Aorta (tissue), 5 donors: ENCODE data around the gene PRKCE. TPM values are rescaled to one million over a fixed set of nuclear protein-coding genes. Genes with fewer than 3 reads are reported as not detected.
A peak's percentile ranks its signal among the peaks of the same experiment; 100 is the strongest.

Experiments used
- ATAC-seq: fragments of 200-7000 bp; cut with Tn5 transposase; one replicate; pipeline ENCODE4 v1.9.1; 2022; ENCODE audit warnings: moderate library complexity; ENCODE audit not compliant: low FRiP score
- DNase-seq, 2 donors: peaks; one replicate each; pipeline ENCODE4 v3.0.0-alpha.2; 2020
- H3K27ac ChIP-seq, 2 donors: one replicate each; pipeline ENCODE4 v1.5.1; 2013; ENCODE audit warnings: low read length in 2 of 2, mild to moderate bottlenecking in 2 of 2, moderate library complexity in 2 of 2, control low read depth in 1 of 2, inconsistent platforms in 1 of 2, low read depth in 1 of 2
- H3K27me3 ChIP-seq, 2 donors: one replicate each; pipeline ENCODE4 v1.6.1; 2013; ENCODE audit warnings: control low read depth in 1 of 2, low read length in 1 of 2, mild to moderate bottlenecking in 1 of 2, moderate library complexity in 1 of 2; ENCODE audit not compliant: insufficient read depth in 2 of 2, control insufficient read depth in 1 of 2
- H3K36me3 ChIP-seq, 2 donors: one replicate each; pipeline ENCODE4 v1.6.1; 2013; ENCODE audit warnings: control low read depth in 1 of 2, low read length in 1 of 2, mild to moderate bottlenecking in 1 of 2; ENCODE audit not compliant: insufficient read depth in 2 of 2, control insufficient read depth in 1 of 2
- H3K4me1 ChIP-seq, 2 donors: one replicate each; pipeline ENCODE4 v1.6.1; 2013; ENCODE audit warnings: low read length in 2 of 2, control low read depth in 1 of 2, mild to moderate bottlenecking in 1 of 2, moderate library complexity in 1 of 2; ENCODE audit not compliant: insufficient read depth in 2 of 2, control insufficient read depth in 1 of 2
- H3K4me3 ChIP-seq, 2 donors: one replicate each; pipeline ENCODE4 v1.5.1; 2013; ENCODE audit warnings: low read length in 2 of 2, control low read depth in 1 of 2, mild to moderate bottlenecking in 1 of 2
- H3K9me3 ChIP-seq: one replicate; pipeline ENCODE4 v1.6.1; 2013; ENCODE audit warnings: mild to moderate bottlenecking, low read length; ENCODE audit not compliant: control insufficient read depth
- WGBS, 2 donors: extraction: QIAGEN DNeasy Blood & Tissue Kit; methylation state at CpG; one replicate each; pipeline ENCODE4 v1.1.7; 2013; 5-methylcytosine and 5-hydroxymethylcytosine counted together
- intact Hi-C, 2 donors: fragments of 100-400 bp; cut with DNase I; formaldehyde crosslinking; loops; one replicate each; pipeline versions ENCODE4 v1.14.2 to v1.15.0; 2022
- polyA plus RNA-seq, 2 donors: library from polyadenylated mRNA; stranded (reverse); fragments of 200-250 nt; gene quantifications; one replicate each; pipeline ENCODE4 v1.2.3, GENCODE V29; 2013
- total RNA-seq, 2 donors: library from RNA; stranded (reverse); fragmentation: NEBNext Ultra II Directional; extraction: Animal tissue kit (Norgen Biotek cat#: 25700); gene quantifications; one replicate each; pipeline ENCODE4 v1.2.1, GENCODE V29; 2021
- donor health status: healthy with polysubstance abuse.
- donor health status: Bipolar disorder and iron deficiency.
- donor health status: DM: no; HTN: no; CAD: no.
- donor health status: DM: no; HTN: no; CAD: no.
- donor health status: DM: yes; HTN: yes; CAD: no.

Gene PRKCE
- total and polyA plus RNA-seq, 4 donors, result 1.5 to 23.8 (median 11.2) TPM

- Histone ChIP-seq H3K4me3 (no peak overlapping the region), H3K4me1 (peaks cover 1 to 4% of the 10 kb centered on the region in 2 donors), H3K9me3 (no peaks in the 10 kb centered on the region), H3K36me3 (no peaks in the 10 kb centered on the region), H3K27ac (no peak overlapping the region), H3K27me3 (no peaks in the 10 kb centered on the region)
- DNase-seq, result peak in 1 of 2 donors; percentile 40
- no peak for ATAC-seq
- WGBS, 2 donors, result 96 to 99% methylated on average over 3 of the region's 3 CpGs
- intact Hi-C loops, result loop anchor here in 1 of 2 donors (10.0 kb wide), 1 partner anchor 202 kb away; no protein-coding TSS in a partner anchor
Measured at GRCh38 chr2:46163098-46163430, 511.6 kb downstream of the PRKCE start.

GRCh38 chr2:46163804-46164528, 512.5 kb downstream of the PRKCE start:
- Histone ChIP-seq H3K36me3 (no peaks in the 10 kb centered on the region), H3K4me1 (peaks cover 1 to 4% of the 10 kb centered on the region in 2 donors), H3K4me3 (no peak overlapping the region), H3K27ac (peak overlapping the region; percentile 19 to 85), H3K9me3 (no peaks in the 10 kb centered on the region), H3K27me3 (no peaks in the 10 kb centered on the region)
- no peak for DNase-seq
- intact Hi-C loops, result loop anchor here in 1 of 2 donors (10.0 kb wide), 1 partner anchor 201 kb away; no protein-coding TSS in a partner anchor
- 77 to 78% methylated on average over 8 of the region's 8 CpGs for WGBS, 2 donors
- ATAC-seq, result peak; percentile 9

GRCh38 chr2:46164529-46165301, 513.2 kb downstream of the PRKCE start:
- peak; percentile 87 to 92 for DNase-seq
- 22 to 26% methylated on average over 10 of the region's 10 CpGs for WGBS, 2 donors
- Histone ChIP-seq H3K9me3 (no peaks in the 10 kb centered on the region), H3K4me3 (no peak overlapping the region), H3K4me1 (peaks cover 1 to 4% of the 10 kb centered on the region in 2 donors), H3K36me3 (no peaks in the 10 kb centered on the region), H3K27me3 (no peaks in the 10 kb centered on the region), H3K27ac (peak overlapping the region; percentile 19 to 85)
- ATAC-seq, result peak; percentile 91
- intact Hi-C loops, result loop anchor here in 1 of 2 donors (10.0 kb wide), 1 partner anchor 200 kb away; no protein-coding TSS in a partner anchor

GRCh38 chr2:46165916-46166315, 514.4 kb downstream of the PRKCE start:
- ATAC-seq (no peak), DNase-seq (peak in 1 of 2 donors; percentile 33)
- no peaks in the 10 kb centered on the region for H3K9me3 ChIP-seq
- 98 to 99% methylated on average over 9 of the region's 9 CpGs for WGBS, 2 donors
- intact Hi-C loops, result loop anchor here in 1 of 2 donors (10.0 kb wide), 1 partner anchor 199 kb away; no protein-coding TSS in a partner anchor
- H3K36me3 ChIP-seq, result no peaks in the 10 kb centered on the region
- no peak overlapping the region for H3K27ac ChIP-seq
- no peaks in the 10 kb centered on the region for H3K27me3 ChIP-seq
- peaks cover 1 to 9% of the 10 kb centered on the region in 2 donors for H3K4me1 ChIP-seq
- H3K4me3 ChIP-seq, result no peak overlapping the region

GRCh38 chr2:46167406-46167805, 515.9 kb downstream of the PRKCE start:
- H3K4me1 ChIP-seq, result peaks cover 1 to 9% of the 10 kb centered on the region in 2 donors
- H3K27ac ChIP-seq, result no peak overlapping the region
- intact Hi-C loops, result loop anchor here in 1 of 2 donors (10.0 kb wide), 1 partner anchor 197 kb away; no protein-coding TSS in a partner anchor
- H3K9me3 ChIP-seq, result no peaks in the 10 kb centered on the region
- H3K27me3 ChIP-seq, result no peaks in the 10 kb centered on the region
- H3K36me3 ChIP-seq, result no peaks in the 10 kb centered on the region
- WGBS, 2 donors, result 95 to 96% methylated on average over 9 of the region's 9 CpGs
- no peak for DNase-seq
- ATAC-seq, result no peak
- no peak overlapping the region for H3K4me3 ChIP-seq

GRCh38 chr2:46167924-46168323, 516.4 kb downstream of the PRKCE start:
- Histone ChIP-seq H3K4me1 (peaks cover 1 to 9% of the 10 kb centered on the region in 2 donors), H3K4me3 (no peak overlapping the region), H3K9me3 (no peaks in the 10 kb centered on the region), H3K36me3 (no peaks in the 10 kb centered on the region), H3K27me3 (no peaks in the 10 kb centered on the region), H3K27ac (peak overlapping the region in 1 of 2 donors; percentile 16)
- whole genome bisulfite sequencing, 2 donors, result 63 to 69% methylated on average over 3 of the region's 3 CpGs
- intact Hi-C loops, result loop anchor here in 1 of 2 donors (10.0 kb wide), 1 partner anchor 197 kb away; no protein-coding TSS in a partner anchor
- no peak for ATAC-seq
- DNase-seq, result no peak

GRCh38 chr2:46169467-46169866, 518.0 kb downstream of the PRKCE start:
- no peak overlapping the region for H3K4me3 ChIP-seq
- H3K27ac ChIP-seq, result no peak overlapping the region
- H3K9me3 ChIP-seq, result no peaks in the 10 kb centered on the region
- ATAC-seq, result no peak
- intact Hi-C loops, result loop anchor here in 1 of 2 donors (10.0 kb wide), 1 partner anchor 195 kb away; no protein-coding TSS in a partner anchor
- no peaks in the 10 kb centered on the region for H3K36me3 ChIP-seq
- DNase-seq, result no peak
- 95 to 98% methylated on average over 6 of the region's 6 CpGs for WGBS, 2 donors
- no peaks in the 10 kb centered on the region for H3K27me3 ChIP-seq
- H3K4me1 ChIP-seq, result peaks cover 1 to 6% of the 10 kb centered on the region in 2 donors

- Histone ChIP-seq H3K27ac (no peak overlapping the region), H3K27me3 (no peaks in the 10 kb centered on the region), H3K36me3 (no peaks in the 10 kb centered on the region), H3K4me1 (peaks cover 1 to 5% of the 10 kb centered on the region in 2 donors), H3K9me3 (no peaks in the 10 kb centered on the region), H3K4me3 (no peak overlapping the region)
- DNase-seq (no peak), ATAC-seq (no peak)
- intact Hi-C loops, result no loop called here
- 6 to 25% methylated on average over 2 of the region's 2 CpGs for WGBS, 2 donors
Measured at GRCh38 chr2:46170026-46170425, 518.6 kb downstream of the PRKCE start.
